Epidermal melanocyte (primary cell): ENCODE measurements around the gene NLRP6.
"Not testable (repeated sequence)": the region's sequence is repeated elsewhere in the genome, so short reads cannot be mapped to it uniquely, and the experiment has no call there.

ENCODE experiments used
- DNase-seq: peaks from one replicate; pipeline ENCODE4 v3.0.0; 2011; ENCODE audit warnings: low spot score; ENCODE audit not compliant: insufficient read length

Gene NLRP6

DNA sequence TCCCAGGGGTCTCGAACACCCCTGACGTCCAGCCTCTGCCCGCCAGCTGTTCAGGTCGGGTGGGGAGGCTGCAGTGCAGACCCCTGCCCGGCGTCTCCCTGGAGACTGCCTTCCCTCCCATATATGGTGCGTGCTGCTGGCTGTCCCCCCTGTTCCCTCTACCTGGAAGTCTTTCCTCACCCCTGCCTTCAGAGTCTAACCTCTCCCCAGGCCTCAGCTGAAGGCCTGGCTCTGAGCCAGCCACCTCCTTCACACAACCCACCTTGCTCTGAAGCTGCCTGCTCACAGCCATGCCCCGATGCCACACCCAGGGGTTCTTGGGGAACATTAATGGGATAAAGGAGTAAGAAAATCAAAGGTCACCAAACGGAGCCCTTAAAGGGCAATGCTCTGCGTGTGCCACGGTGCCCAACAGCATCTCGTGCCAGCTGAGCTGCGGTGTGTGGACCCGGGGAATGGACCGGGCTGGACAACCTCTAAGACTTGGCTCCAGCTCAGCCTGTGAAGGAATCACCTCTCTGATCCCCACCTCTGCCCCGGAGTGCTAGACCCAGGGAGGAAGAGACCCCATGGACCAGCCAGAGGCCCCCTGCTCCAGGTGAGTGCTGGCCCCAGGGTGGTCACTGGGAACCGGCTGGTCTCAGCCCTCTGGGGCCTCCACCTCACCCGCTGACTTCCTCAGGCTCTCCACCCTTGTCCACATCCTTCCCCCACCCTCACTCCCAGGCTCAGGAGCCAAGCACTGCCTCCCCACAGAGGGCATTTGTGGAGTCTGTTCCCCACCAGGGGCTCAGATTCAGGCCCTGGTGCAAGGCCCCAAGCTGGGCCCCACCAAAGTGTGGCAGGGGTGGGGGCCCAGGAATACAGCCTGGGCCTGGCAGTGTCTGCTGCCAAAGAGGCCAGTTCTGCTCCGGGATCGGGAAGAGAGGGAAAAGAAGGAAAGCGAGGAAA lies at the start of gene NLRP6:
NLRP6 (plus strand) TSS at position 407 of the 951 bp plus-strand sequence; CDS start at position 570, 163 bp downstream.
- no peak for DNase-seq

DNA sequence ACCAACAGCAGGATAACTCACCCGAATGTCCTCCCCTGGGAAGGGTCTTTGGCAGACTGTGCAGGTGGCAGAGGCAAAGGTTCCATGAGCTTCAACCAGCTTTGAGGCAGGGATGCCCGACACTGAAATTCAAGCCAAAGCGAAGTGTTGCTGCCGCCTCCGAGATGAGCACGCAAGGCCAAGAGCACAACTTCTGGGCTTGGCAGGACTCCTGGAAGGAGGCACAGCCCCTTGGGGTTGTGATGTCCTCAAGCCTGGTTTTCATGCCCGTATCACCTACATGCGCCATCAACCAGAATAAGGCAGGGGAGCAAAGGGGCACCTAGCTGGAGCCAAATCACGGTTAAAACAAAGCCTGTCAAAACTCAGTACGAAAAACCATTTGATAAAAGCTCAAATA lies 47.8 kb upstream of the NLRP6 start:
- no peak for DNase-seq

DNA sequence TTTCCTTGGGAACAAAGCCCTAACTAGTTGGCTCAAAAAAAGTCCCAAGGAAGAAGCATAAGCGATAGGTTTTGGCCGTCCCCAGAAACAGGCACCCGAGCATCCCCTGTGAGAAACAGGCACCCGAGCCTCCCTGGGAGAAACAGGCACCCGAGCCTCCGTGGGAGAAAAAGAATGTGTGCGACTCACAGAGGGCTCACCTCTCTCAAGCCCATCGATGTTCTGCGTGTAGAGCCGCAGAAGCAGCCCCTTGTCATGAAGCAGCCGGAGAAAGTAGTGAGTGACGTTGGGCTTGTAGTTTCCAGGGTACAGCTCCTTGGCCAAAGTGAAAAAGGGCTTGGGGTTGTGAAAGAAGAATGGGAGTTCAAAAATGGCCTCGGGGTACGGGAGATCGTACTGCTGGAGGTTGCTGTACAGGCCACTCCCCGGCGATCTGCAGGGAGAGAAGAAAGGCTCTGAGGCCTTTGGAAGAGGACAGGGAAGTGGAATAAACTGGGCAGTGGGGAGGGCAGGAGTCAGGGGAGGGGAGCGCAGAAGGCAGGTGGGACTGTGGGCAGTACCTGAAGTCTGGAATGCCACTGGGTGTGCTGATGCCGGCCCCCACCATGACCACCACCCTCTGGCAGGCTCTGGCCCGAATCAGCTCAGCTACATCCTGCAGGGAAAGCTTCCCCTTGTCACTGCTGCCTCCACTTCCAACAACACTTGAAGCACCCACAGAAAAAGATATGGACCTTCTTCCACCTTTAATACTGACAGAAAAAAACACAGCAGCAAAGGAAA lies 45.2 kb upstream of the NLRP6 start:
- DNase-seq = no peak

DNA sequence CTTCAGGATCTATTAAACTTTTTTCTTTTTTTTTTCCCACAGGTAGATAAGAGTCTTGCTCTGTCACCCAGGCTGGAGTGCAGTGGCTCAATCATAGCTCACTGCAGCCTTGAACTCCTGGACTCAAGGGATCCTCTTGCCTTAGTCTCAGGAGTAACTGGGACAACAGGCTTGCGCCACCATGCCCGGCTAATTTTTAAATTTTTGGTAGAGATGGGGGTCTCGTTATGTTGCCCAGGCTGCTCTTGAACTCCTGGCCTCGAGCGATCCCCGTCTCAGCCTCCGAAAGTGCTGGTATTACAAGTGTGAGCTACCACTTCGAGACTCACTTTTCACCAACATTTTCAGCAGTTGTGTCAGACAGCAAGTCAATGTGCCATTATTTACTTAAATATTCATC lies 43.0 kb upstream of the NLRP6 start:
- no peak for DNase-seq

DNA sequence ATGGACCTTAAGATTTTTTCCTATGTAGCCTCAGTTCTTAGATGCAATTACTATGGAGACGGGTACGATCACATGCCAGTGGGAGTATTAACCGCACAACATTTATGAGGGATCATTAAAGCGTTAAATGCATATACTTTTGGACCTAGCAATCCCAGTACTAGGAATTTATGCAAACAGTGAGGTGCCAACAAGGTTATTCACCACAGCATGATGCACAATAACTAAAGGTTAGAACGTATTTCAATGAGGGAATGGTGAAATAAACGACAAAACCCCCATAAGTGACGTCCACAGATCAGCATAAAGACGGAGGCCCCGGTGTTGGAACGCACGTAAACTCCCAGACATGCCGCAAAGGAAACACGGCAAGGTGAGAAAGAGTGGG lies 42.6 kb upstream of the NLRP6 start:
- DNase-seq = no peak

DNA sequence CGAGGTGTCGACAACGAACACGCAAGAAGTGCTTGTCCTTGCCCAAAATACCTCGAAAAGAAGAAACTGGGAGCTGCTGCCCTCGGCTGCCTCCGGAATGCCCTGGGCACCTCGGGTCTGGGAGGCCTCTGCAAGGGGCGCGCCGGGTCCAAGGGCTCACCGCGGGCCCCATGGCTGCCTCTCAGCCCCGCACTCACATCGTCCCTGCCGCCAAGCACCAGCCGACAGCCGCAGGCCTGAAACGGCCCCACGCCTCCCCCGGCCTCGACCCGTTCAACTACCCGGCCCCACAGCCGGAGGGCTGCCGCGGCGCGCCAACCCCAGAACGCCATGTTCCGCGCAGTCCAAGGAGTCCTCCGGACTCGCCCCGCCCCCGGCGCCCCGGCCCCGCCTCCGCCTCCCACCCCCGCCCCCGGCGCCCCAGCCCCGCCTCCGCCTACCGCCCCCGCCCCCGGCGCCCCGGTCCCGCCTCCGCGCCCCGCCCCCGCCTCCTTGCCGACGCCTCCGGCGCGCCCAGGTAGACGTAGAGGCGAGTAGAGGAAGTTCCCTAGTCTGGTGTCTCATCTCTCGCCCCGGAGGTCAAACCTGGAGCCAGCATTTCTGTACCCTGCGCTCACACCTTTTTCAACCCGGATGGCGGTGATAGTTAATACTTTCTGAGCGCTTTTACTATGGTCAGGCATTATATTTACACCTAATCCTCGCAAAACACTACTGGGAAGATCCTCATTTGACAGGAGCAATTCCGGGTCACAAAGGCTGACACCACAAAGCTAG lies 42.0 kb upstream of the NLRP6 start, which contains the start of gene SIRT3:
SIRT3 (minus strand) TSS at position 346 of the 777 bp plus-strand sequence; CDS start at position 332, 14 bp downstream.
- DNase-seq = peak; percentile 83

DNA sequence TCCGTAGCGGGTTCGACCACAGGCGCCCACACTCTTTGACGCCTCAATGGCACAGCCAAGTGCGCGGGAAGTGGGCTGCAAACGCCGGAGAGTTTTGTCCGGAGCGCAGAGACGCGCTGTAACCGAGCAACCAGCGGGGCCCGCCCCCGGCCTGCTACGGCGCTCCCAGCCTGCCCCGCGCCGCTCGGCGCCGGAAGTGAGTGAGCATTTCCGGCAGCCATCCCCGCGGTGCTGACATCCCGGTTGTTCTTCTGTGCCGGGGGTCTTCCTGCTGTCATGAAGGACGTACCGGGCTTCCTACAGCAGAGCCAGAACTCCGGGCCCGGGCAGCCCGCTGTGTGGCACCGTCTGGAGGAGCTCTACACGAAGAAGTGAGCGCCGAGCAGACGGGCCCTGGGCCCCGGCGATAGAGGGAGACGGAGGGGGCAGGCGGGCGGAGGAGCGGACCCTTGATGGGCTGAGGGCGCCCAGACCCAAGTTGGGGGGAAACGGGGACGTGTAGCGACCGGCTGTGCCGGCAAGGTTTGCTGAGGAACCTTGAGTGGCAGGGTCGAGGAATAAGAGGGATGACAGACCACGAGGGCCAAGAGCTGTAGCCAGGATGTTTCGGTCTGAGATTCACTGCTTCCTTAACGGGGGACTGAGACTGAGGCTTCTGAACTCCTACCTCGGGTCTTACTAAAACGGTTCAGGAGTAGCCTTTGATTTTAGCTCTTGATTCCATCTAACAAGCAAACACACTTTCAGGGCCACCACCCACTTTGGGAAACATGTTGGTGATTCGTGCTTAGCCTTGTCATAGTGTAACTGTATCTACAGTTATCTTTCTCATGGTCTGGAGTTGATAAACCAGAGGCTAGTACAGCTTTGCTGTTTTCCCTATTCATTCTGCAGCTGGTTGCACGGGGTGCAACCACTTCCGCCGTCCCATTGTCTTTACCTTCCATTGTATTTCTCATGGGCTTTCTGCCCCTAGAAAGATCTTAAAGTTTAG lies 41.1 kb upstream of the NLRP6 start, which contains the start of gene PSMD13:
PSMD13 (plus strand) TSS at position 203 of the 994 bp plus-strand sequence; CDS start at position 277, 74 bp downstream.
- peak; percentile 90 for DNase-seq

DNA sequence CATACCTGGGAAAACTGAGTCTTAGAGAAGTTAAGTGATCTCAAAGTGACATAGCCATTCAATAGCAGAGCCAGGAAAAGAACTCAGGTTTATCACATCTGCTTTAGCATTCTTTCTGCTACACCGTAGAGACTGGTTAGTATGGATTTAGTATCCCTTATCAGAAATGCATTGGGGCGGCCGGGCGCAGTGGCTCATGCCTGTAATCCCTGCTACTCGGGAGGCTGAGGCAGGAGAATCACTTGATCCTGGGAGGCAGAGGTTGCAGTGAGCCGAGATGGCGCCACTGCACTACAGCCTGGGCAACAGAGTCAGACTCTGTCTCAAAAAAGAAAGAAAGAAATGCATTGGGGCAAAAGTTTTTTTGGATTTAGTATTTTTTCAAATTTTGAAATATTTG lies 39.9 kb upstream of the NLRP6 start:
- not testable (repeated sequence) for DNase-seq

DNA sequence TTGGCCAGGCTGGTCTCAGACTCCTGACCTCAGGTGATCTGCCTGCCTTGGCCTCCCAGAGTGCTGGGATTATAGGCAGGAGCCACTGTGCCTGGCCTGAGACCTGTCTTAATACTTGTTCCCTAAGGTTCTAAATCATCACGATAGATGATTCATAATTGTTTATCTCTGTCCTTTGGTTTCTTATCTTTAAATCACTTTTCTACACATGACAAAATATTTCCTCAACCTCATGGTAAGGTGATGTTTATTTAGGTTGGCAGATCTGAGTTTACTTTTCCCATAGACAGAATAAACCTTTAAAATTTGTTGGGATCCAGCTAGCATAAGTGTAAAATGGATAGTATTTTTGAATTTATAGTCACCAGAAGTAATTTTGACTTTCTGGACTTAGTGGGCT lies 37.9 kb upstream of the NLRP6 start:
- no peak for DNase-seq

DNA sequence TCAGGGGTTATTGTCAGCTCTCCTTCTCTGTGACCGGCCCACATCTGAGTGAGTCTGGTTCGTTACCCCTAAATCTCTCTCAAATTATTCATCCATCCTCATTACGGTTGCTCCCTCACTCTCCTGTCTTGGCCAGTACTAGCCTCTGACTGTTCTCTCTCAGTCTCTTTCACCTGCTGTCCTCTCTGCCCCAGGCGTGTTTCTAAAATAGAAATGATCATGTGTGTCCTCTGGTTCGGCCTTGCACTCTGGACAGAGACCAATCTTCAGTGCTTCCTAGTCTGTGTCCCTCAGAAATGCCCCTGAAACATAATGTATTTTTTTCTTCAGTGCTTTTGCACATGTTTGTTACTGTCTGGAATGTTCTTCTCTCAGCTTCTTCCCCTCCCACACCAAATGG lies 36.6 kb upstream of the NLRP6 start:
- DNase-seq = no peak

DNA sequence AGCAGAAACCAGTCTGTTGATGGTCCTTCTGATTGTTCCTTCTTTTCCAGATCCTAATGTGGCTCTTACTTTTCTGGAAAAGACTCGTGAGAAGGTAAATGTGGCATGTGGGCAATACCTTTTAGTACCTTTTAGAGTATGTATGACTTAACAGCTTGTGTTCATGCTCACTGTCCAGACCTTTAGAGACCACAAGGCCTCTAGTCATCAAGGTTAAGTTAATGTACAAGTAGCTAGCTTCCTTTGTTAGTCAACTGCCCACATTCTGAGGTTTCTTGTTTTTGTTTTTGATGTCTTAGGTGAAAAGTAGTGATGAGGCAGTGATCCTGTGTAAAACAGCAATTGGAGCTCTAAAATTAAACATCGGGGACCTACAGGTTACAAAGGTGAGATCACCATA lies 33.8 kb upstream of the NLRP6 start:
- DNase-seq = no peak

DNA sequence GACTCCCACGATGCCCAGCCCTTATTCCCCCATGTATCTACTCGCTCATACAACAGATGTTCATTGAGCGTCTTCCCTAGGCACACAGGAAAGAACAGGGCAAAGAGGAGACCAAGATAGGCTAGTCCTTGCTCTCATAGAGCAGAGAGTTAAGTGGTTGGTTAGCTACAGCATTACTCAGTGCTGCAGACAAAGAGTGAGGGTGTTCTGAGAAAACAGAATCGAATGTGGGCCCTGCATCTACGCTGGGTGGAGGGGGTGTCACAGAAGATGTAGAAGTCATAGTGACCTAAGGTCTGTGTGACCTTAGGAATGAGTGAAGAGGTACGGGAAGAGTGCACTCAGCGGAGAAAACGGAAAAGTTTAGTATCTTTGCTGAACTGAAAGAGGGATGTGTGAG lies 29.1 kb upstream of the NLRP6 start:
- DNase-seq = no peak

DNA sequence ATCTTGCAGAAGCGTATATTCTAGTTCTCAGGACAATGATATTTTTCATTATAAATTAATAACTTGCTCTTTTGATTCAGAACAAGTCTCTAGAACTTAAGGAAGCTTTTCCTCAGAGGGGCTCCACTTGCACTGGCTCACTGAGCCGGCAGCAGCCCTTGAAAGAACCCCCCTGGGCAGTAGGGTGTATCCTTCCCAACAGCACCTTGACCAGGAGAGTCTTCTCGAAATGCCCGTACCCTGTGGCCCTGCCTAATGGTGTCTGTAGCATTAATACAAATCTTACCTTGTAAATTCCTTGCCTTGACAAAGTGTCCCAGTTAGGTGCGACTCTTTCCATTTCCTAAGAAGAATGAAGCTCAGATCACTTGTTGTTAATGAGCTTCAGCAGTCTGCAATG lies 27.9 kb upstream of the NLRP6 start:
- no peak for DNase-seq

DNA sequence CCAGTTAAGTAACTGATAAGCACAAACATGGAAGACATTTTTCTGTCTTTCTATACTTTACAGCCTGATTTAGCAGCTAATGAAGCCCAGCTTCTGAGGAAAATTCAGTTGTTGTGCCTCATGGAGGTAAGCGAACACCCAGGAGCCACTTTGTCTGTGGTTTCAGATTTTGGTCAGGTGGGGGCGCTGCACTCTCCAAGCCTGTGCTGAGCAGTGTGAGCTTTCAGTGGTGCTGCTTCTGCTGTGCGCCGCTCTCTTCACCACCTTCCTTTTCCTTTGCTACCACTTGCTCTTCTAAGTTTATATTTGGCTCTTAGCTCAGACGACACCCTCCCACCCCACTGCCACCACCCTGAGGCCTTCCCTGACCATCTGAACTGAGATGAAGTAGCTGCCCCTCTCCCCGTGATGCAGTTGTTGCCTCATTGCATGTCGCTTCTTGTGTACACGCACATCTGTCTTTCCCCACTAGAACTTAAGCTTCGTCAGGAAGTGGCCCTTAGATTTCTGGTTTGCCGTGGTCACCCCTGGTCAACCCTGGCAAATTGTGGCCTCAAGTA lies 27.4 kb upstream of the NLRP6 start:
- DNase-seq = no peak

DNA sequence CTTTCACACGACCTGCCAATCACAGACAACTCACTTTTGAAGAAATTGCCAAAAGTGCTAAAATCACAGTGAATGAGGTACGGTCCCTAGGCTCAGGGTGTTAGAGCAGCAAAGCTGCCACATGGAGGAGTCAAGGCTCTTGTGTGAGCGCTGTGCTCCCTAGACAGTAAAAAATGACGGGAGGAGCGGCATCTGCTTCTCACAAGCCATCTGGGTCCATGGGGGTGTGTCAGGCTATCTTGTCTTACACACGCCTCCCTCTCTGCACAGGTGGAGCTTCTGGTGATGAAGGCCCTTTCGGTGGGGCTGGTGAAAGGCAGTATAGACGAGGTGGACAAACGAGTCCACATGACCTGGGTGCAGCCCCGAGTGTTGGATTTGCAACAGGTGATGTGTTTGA lies 26.7 kb upstream of the NLRP6 start:
- DNase-seq = no peak

DNA sequence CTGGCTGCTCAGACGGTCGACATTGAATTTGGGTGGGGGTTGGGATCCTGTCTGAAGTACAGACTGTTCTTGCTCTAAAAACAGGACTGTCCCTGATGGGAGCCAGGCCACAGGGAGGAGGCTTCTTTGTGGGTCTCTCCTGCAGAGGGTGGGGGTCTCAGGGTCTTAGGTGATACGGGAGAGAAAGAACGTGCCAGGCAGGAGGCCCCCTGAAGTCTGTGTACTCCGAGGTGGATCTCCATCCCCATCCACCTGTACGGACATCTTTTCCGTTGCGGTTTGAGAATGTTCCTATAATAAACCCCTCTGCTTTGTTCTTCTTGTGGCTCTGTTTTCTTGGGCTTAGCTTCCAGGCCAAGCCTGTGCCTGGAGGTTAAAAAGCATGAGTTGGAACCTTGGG lies 25.5 kb upstream of the NLRP6 start:
- no peak for DNase-seq

DNA sequence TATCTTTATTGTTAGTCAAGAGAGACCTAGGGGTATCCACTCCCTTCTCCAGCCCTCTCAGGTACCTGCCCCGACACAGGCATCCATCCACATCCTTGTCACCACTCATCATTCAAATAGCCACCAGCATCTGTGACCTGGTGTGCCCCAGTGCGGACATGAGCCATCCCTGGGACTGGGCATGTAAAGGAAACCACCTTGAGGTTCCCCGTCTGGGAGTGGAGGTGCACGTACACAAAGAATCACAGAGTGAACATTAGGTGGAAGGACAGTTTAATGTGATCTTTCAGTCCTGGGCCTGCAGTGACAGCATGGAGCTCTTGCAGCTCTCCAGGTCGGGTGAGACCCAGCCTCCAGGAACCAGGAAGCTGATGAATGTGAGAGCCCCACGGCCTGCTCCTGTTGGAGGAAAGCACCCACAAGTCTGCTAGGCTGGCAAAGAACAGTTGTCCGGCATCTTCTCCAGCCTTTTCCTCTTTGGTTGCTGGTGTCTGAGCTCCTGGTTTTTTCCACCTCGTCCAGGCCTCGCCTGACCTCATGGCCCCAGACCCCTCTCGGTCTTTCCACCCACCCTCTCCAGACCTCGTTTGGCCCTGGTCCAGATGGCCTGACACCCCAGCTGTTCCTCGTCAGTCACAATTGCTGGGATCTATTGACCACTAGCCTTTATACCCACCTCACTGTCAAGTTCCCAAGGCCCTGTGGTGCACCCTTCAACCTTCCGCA lies 24.9 kb upstream of the NLRP6 start:
- no peak for DNase-seq

DNA sequence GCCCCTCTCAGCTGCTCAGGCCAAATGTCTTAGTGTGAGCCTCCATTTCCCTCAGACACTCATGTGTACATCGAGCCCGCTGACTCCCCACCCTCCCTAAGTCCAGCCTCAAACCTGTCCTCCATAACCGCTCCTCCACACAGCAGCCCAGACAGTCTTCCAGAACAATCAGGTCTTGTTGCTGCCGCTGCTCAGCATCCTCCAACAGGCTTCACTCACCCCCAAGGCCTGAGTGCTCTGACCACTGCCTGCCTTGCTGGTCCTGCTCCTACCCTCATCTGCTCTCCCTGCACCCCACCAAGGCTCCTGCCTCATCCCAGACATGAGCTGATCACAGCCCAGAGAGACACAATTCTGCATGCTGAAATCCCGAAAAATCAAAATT lies 24.3 kb upstream of the NLRP6 start:
- no peak for DNase-seq

DNA sequence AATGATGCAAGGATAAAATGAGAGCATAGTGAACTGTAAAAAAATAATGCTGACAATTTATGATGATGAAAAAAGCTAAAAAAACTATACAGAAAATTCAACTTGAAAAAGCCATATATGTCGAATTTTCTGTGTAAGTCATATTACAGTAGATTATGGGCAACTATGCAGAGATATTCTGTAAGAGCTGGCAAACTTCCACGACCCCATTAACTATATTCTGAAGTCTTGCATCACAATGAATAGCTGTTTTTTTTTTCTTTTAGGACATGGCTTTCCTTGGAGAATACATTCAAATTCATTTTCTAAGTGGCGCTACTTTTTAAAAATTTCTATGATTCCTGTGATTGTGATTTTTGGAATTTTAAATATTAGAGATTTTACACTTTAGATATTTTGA lies 23.0 kb upstream of the NLRP6 start:
- no peak for DNase-seq
